ENCODE data around the gene PPIE.

The PPIE gene

GRCh38 chr1:39738622-39739366, at the start of gene PPIE:
Gene PPIE, plus strand, starts transcription at chr1:39738882. Its CDS starts 19 bp downstream, at chr1:39738901.
- peak; percentile 95 for DNase-seq

GRCh38 chr1:39689214-39689613, 49.5 kb upstream of the PPIE start:
- DNase-seq, result no peak

- peak; percentile 11 for DNase-seq
Measured at GRCh38 chr1:39689635-39690034, 49.0 kb upstream of the PPIE start.

GRCh38 chr1:39690225-39690624, 48.5 kb upstream of the PPIE start:
- no peak for DNase-seq

GRCh38 chr1:39690794-39691382, 47.8 kb upstream of the PPIE start:
- no peak for DNase-seq

- DNase-seq, result peak; percentile 81
Measured at GRCh38 chr1:39691383-39692151, 47.1 kb upstream of the PPIE start, which contains the start of gene HPCAL4. Gene HPCAL4, minus strand, starts transcription at chr1:39691433. Its CDS starts 6,830 bp downstream, at chr1:39684603.

GRCh38 chr1:39692152-39693074, 46.3 kb upstream of the PPIE start:
- DNase-seq, result no peak

GRCh38 chr1:39694026-39694425, 44.7 kb upstream of the PPIE start:
- DNase-seq, result no peak

GRCh38 chr1:39695016-39695415, 43.7 kb upstream of the PPIE start:
- no peak for DNase-seq

GRCh38 chr1:39696448-39696847, 42.2 kb upstream of the PPIE start:
- no peak for DNase-seq

- DNase-seq, result no peak
Measured at GRCh38 chr1:39698568-39698967, 40.1 kb upstream of the PPIE start.

GRCh38 chr1:39699419-39699818, 39.3 kb upstream of the PPIE start:
- no peak for DNase-seq

- DNase-seq, result no peak
Measured at GRCh38 chr1:39700348-39700747, 38.3 kb upstream of the PPIE start.

GRCh38 chr1:39701049-39701439, 37.6 kb upstream of the PPIE start:
- no peak for DNase-seq

- no peak for DNase-seq
Measured at GRCh38 chr1:39704757-39705156, 33.9 kb upstream of the PPIE start.

- DNase-seq, result no peak
Measured at GRCh38 chr1:39707506-39707905, 31.2 kb upstream of the PPIE start.

- DNase-seq, result peak; percentile 94
Measured at GRCh38 chr1:39711104-39711965, 27.3 kb upstream of the PPIE start.

GRCh38 chr1:39711966-39712340, 26.7 kb upstream of the PPIE start:
- DNase-seq, result no peak

GRCh38 chr1:39713557-39713956, 25.1 kb upstream of the PPIE start:
- DNase-seq, result no peak

GRCh38 chr1:39717809-39718208, 20.9 kb upstream of the PPIE start:
- no peak for DNase-seq

GRCh38 chr1:39720094-39720999, 18.3 kb upstream of the PPIE start:
- DNase-seq, result peak; percentile 83

Measured in OCI-M1 (cell line).